Fibroblast of peridontal ligament (primary cell): ENCODE data around the gene CTNNA2.
A peak's percentile ranks its signal among the peaks of the same experiment; 100 is the strongest.
"Not testable (repeated sequence)": the region's sequence is repeated elsewhere in the genome, so short reads cannot be mapped to it uniquely, and the experiment has no call there.

Experiments used
- DNase-seq: peaks from one replicate; pipeline ENCODE4 v3.0.0-alpha.2; 2010; ENCODE audit errors: extremely low read depth

CTNNA2 gene

GRCh38 chr2:80078290-80079036 is 565.6 kb downstream of the CTNNA2 start:
- peak; percentile 12 for DNase-seq

GRCh38 chr2:80080957-80081356 is 568.1 kb downstream of the CTNNA2 start:
- DNase-seq = no peak

- DNase-seq = peak; percentile 89
Measured at GRCh38 chr2:80086831-80087230, 574.0 kb downstream of the CTNNA2 start.

- DNase-seq = no peak
Measured at GRCh38 chr2:80091237-80091636, 578.4 kb downstream of the CTNNA2 start.

GRCh38 chr2:80092474-80092873 is 579.6 kb downstream of the CTNNA2 start:
- no peak for DNase-seq

- DNase-seq = not testable (repeated sequence)
Measured at GRCh38 chr2:80098503-80098902, 585.7 kb downstream of the CTNNA2 start.

- DNase-seq = peak; percentile 75
Measured at GRCh38 chr2:80102026-80102425, 589.2 kb downstream of the CTNNA2 start.

- peak; percentile 39 for DNase-seq
Measured at GRCh38 chr2:80105015-80105640, 592.3 kb downstream of the CTNNA2 start.

GRCh38 chr2:80111185-80111584 is 598.3 kb downstream of the CTNNA2 start:
- DNase-seq = peak; percentile 43

GRCh38 chr2:80112790-80113189 is 599.9 kb downstream of the CTNNA2 start:
- no peak for DNase-seq

GRCh38 chr2:80113399-80113798 is 600.5 kb downstream of the CTNNA2 start:
- no peak for DNase-seq

- no peak for DNase-seq
Measured at GRCh38 chr2:80114812-80115211, 602.0 kb downstream of the CTNNA2 start.

- DNase-seq = no peak
Measured at GRCh38 chr2:80117401-80117800, 604.5 kb downstream of the CTNNA2 start.

GRCh38 chr2:80120866-80121265 is 608.0 kb downstream of the CTNNA2 start:
- DNase-seq = no peak

- DNase-seq = no peak
Measured at GRCh38 chr2:80122675-80123074, 609.8 kb downstream of the CTNNA2 start.

- peak; percentile 51 for DNase-seq
Measured at GRCh38 chr2:80126596-80127189, 613.8 kb downstream of the CTNNA2 start.

- no peak for DNase-seq
Measured at GRCh38 chr2:80128080-80128479, 615.2 kb downstream of the CTNNA2 start.

- DNase-seq = no peak
Measured at GRCh38 chr2:80132281-80132680, 619.4 kb downstream of the CTNNA2 start.

- DNase-seq = no peak
Measured at GRCh38 chr2:80135001-80135400, 622.1 kb downstream of the CTNNA2 start.

- DNase-seq = no peak
Measured at GRCh38 chr2:80136338-80136737, 623.5 kb downstream of the CTNNA2 start.

GRCh38 chr2:80139001-80139400 is 626.1 kb downstream of the CTNNA2 start:
- no peak for DNase-seq

- no peak for DNase-seq
Measured at GRCh38 chr2:80141007-80141726, 628.3 kb downstream of the CTNNA2 start.
